Muscle of leg (tissue), 16 donors: ENCODE results near the gene CASZ1. TPM values are rescaled to one million over a fixed set of nuclear protein-coding genes. Genes with fewer than 3 reads are reported as not detected.

ENCODE experiments used
- DNase-seq: peaks from one replicate; pipeline ENCODE4 v3.0.0; 2013
- H3K27ac ChIP-seq: one replicate; pipeline ENCODE4 v1.5.1; 2013; ENCODE audit warnings: mild to moderate bottlenecking, low read length, control low read depth
- H3K27me3 ChIP-seq: one replicate; pipeline ENCODE4 v1.6.1; 2013; ENCODE audit warnings: low read length; ENCODE audit not compliant: control insufficient read depth, insufficient read depth
- H3K36me3 ChIP-seq: one replicate; pipeline ENCODE4 v1.6.1; 2013; ENCODE audit warnings: low read length; ENCODE audit not compliant: control insufficient read depth, insufficient read depth
- H3K4me1 ChIP-seq: one replicate; pipeline ENCODE4 v1.6.1; 2013; ENCODE audit warnings: low read length; ENCODE audit not compliant: control insufficient read depth, insufficient read depth
- H3K4me3 ChIP-seq: one replicate; pipeline ENCODE4 v1.5.1; 2013; ENCODE audit warnings: low read length, control low read depth
- H3K9me3 ChIP-seq: replicated peaks from 2 replicates; pipeline ENCODE4 v1.6.1; 2013; ENCODE audit warnings: low read depth, low read length; ENCODE audit not compliant: control insufficient read depth
- WGBS: methylation state at CpG from one replicate; pipeline ENCODE4 v1.1.5; 2013; ENCODE audit warnings: missing lambda C conversion rate; ENCODE audit not compliant: insufficient coverage; 5-methylcytosine and 5-hydroxymethylcytosine counted together
- long read RNA-seq, 11 donors: transcript quantifications; one replicate each; lab custom pipeline, GENCODE V29; 2026
- polyA plus RNA-seq, 8 donors: library from polyadenylated mRNA; unstranded; fragments of 120-200 nt; gene quantifications; one replicate each; pipeline versions ENCODE4 v1.2.1 to v1.2.3, GENCODE V29; 2013; ENCODE audit warnings: inconsistent platforms in 1 of 8, low replicate concordance in 1 of 8; ENCODE audit not compliant: insufficient read length in 8 of 8, insufficient read depth in 1 of 8
- total RNA-seq: library from RNA; stranded (reverse); fragments of 120-200 nt; gene quantifications from one replicate; pipeline ENCODE4 v1.2.4, GENCODE V29; 2013

CASZ1 gene, protein sequence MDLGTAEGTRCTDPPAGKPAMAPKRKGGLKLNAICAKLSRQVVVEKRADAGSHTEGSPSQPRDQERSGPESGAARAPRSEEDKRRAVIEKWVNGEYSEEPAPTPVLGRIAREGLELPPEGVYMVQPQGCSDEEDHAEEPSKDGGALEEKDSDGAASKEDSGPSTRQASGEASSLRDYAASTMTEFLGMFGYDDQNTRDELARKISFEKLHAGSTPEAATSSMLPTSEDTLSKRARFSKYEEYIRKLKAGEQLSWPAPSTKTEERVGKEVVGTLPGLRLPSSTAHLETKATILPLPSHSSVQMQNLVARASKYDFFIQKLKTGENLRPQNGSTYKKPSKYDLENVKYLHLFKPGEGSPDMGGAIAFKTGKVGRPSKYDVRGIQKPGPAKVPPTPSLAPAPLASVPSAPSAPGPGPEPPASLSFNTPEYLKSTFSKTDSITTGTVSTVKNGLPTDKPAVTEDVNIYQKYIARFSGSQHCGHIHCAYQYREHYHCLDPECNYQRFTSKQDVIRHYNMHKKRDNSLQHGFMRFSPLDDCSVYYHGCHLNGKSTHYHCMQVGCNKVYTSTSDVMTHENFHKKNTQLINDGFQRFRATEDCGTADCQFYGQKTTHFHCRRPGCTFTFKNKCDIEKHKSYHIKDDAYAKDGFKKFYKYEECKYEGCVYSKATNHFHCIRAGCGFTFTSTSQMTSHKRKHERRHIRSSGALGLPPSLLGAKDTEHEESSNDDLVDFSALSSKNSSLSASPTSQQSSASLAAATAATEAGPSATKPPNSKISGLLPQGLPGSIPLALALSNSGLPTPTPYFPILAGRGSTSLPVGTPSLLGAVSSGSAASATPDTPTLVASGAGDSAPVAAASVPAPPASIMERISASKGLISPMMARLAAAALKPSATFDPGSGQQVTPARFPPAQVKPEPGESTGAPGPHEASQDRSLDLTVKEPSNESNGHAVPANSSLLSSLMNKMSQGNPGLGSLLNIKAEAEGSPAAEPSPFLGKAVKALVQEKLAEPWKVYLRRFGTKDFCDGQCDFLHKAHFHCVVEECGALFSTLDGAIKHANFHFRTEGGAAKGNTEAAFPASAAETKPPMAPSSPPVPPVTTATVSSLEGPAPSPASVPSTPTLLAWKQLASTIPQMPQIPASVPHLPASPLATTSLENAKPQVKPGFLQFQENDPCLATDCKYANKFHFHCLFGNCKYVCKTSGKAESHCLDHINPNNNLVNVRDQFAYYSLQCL (N-terminal part only)
- 30.8 TPM for total RNA-seq
- polyA plus RNA-seq = 10 to 100 TPM; 36.8 to 68.4 (median 45.9) TPM
- long read RNA-seq, donor 1 = 0 reads
- long read RNA-seq, donor 2 = 0 reads
- long read RNA-seq, donor 3 = 0 reads
- long read RNA-seq, donor 4, partial matches to known transcripts = 7 of 8 reads
- long read RNA-seq, donor 4, other reads (novel, unspliced or antisense) = 0 of 8 reads
- long read RNA-seq, donor 5, partial matches to known transcripts = 0 of 1 reads
- long read RNA-seq, donor 5, other reads (novel, unspliced or antisense) = 0 of 1 reads
- long read RNA-seq, donor 6, partial matches to known transcripts = 0 of 1 reads
- long read RNA-seq, donor 6, other reads (novel, unspliced or antisense) = 0 of 1 reads
- long read RNA-seq, donor 7 = 0 reads
- long read RNA-seq, donor 8, partial matches to known transcripts = 0 of 1 reads
- long read RNA-seq, donor 8, other reads (novel, unspliced or antisense) = 0 of 1 reads
- long read RNA-seq, donor 9, partial matches to known transcripts = 0 of 1 reads
- long read RNA-seq, donor 9, other reads (novel, unspliced or antisense) = 0 of 1 reads
- long read RNA-seq, donor 10, partial matches to known transcripts = 6 of 7 reads
- long read RNA-seq, donor 10, other reads (novel, unspliced or antisense) = 0 of 7 reads
- long read RNA-seq, donor 11 = 0 reads

DNA sequence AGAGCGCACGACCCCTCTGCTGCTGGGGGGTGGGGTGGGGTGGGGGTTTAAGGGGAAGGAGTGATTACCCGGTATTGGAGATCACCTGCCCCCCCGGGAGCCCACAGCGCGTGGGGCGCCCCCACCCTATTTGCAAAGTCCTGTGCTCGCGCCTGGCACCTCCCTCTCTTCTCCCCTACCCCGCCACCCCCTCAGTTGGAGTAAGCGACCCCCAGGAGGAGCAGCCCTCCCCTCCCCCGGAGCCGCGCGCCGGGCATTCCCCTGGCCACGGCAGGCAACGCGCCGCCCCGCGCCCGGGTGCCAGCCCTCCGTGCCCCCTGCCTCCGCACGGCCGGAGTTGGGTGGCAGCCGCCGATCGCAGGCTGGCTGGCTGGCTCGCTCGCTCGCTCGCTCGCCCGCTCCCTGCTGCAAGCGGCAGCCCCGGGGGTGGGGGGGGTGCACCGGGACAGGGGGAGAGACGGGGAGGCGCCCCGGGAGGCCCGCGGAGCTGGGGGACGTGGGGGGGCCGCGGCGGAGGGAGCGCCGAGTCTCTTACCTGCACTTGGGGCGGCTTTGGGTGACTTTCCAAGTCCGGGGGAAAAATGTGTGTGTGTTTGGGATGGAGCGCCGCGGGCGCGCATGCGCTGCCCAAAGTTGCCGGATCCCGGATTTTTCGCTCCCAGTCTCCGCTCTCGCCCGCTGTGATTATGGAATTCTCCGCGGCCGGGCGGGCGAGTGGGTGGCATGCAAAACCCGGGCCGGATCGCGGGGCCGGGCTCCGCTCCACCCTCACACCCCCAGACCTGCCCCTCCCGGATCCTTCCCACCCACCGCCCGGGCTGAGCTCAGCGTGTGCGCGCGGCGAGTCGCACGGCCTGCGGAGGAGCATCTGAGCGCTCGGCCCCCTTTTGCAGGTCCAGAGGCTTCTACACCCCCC, at the start of gene CASZ1:
Gene CASZ1, minus strand, starts transcription at position 618 of the 916 bp plus-strand sequence. CDS start 102,757 bp downstream, outside the sequence.
- H3K27ac ChIP-seq = peak within 1 kb of the TSS; percentile 91
- H3K36me3 ChIP-seq = no peaks in the 10 kb centered on the region
- H3K27me3 ChIP-seq = peaks cover 58% of the 10 kb centered on the region
- peaks cover 25% of the 10 kb centered on the region for H3K4me1 ChIP-seq
- no peaks in the 10 kb centered on the region for H3K9me3 ChIP-seq
- H3K4me3 ChIP-seq = peak within 1 kb of the TSS; percentile 72
- WGBS = under 1% methylated on average over 62 of the region's 88 CpGs
- peak; percentile 94 for DNase-seq

DNA sequence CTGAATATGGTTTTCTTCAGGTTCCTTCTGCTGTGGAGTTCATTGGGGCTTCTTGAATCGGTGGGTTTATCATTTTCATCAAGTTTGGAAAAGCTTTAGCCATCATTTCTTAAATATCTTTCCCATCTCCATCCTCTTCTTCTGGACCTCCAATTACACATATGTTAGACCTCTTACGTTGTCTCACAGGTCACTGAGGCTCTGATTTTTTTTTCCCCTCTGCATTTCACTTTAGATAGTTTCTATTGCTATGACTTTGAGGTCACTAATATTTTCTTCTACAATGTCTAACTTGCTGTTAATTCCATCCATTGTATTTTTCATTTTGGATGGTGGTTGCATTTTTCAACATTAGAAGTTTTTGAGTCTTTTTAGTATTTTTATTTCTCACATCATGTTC, 47.3 kb upstream of the CASZ1 start:
- H3K4me3 ChIP-seq = no peak overlapping the region
- 100% methylated on average over 1 of the region's 2 CpGs for WGBS
- no peak overlapping the region for H3K27ac ChIP-seq
- peaks cover 14% of the 10 kb centered on the region for H3K9me3 ChIP-seq
- H3K4me1 ChIP-seq = peaks cover 21% of the 10 kb centered on the region
- DNase-seq = no peak
- H3K36me3 ChIP-seq = no peaks in the 10 kb centered on the region
- H3K27me3 ChIP-seq = peaks cover 3% of the 10 kb centered on the region

DNA sequence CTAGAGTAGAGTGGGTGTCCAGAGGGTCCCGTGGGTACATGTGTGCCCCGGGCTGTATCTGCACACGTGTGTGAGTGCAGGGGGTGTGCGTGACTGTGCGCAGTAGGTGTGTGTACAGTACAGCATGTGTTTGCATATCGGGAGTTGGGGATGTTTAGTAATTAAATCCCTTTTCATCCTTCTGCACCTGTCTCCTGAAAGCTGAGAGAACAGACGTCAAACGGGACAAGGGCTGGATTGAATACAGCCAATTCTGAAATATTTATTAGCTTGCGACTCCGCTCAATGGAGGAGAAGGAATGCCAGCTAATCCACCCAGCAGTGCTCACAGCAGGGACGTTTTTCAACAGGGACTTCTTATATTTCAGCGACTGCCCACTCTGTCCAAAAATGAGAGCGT, 44.7 kb upstream of the CASZ1 start:
- DNase-seq = peak; percentile 51
- peaks cover 43% of the 10 kb centered on the region for H3K4me1 ChIP-seq
- peak overlapping the region; percentile 62 for H3K27ac ChIP-seq
- H3K36me3 ChIP-seq = no peaks in the 10 kb centered on the region
- no peak overlapping the region for H3K4me3 ChIP-seq
- H3K27me3 ChIP-seq = peaks cover 11% of the 10 kb centered on the region
- H3K9me3 ChIP-seq = peaks cover 10% of the 10 kb centered on the region
- WGBS = 75% methylated on average over 1 of the region's 13 CpGs

DNA sequence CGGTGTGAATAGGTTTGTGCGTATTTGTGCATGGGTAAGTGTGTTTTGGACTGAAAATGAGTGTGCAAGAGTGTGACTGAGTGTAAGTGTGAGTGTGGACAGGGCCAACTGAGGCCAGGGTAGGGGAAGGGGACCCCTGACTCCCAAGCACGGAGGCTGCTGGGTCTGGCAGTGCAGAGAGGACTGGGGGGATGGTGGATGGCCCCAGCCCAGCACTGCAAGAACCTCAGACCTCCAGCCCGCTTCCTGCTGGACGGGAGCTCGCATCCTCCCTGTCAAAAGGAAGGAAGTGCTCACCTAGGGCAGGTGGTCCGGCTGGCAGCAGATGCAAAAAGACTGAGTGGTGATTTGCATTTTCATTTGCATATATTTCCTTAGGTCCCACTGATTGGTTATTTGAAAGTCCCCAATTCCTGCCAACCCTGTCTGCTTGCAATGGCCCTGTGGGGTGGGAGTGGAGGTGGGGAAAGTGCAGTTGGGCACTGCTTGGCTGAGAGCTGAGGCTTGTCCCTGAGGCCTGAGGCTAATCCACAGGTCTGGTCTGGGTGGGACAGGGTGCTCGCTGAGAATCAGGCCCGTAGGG, 42.8 kb upstream of the CASZ1 start:
- H3K36me3 ChIP-seq = no peaks in the 10 kb centered on the region
- H3K27ac ChIP-seq = no peak overlapping the region
- no peak for DNase-seq
- no peak overlapping the region for H3K4me3 ChIP-seq
- peaks cover 9% of the 10 kb centered on the region for H3K9me3 ChIP-seq
- 47% methylated on average over 8 of the region's 9 CpGs for whole genome bisulfite sequencing
- H3K4me1 ChIP-seq = peaks cover 56% of the 10 kb centered on the region
- H3K27me3 ChIP-seq = peaks cover 28% of the 10 kb centered on the region

- no peak overlapping the region for H3K27ac ChIP-seq
- H3K4me1 ChIP-seq = peaks cover 56% of the 10 kb centered on the region
- no peak for DNase-seq
- no peak overlapping the region for H3K4me3 ChIP-seq
- WGBS = 46% methylated on average over 8 of the region's 11 CpGs
- H3K27me3 ChIP-seq = peaks cover 28% of the 10 kb centered on the region
- H3K9me3 ChIP-seq = peaks cover 4% of the 10 kb centered on the region
- H3K36me3 ChIP-seq = no peaks in the 10 kb centered on the region
Observed at GRCh38 chr1:10838541-10838940, 42.1 kb upstream of the CASZ1 start.

- Histone ChIP-seq H3K9me3 (no peaks in the 10 kb centered on the region), H3K27me3 (peaks cover 31% of the 10 kb centered on the region), H3K27ac (peak overlapping the region; percentile 47), H3K4me3 (no peak overlapping the region), H3K36me3 (no peaks in the 10 kb centered on the region), H3K4me1 (peaks cover 48% of the 10 kb centered on the region)
- WGBS = 68% methylated on average over 10 of the region's 11 CpGs
- DNase-seq = no peak
Observed at GRCh38 chr1:10836726-10837125, 40.3 kb upstream of the CASZ1 start.

GRCh38 chr1:10835822-10836421, 39.5 kb upstream of the CASZ1 start:
- peak; percentile 76 for DNase-seq
- no peak overlapping the region for H3K4me3 ChIP-seq
- no peaks in the 10 kb centered on the region for H3K9me3 ChIP-seq
- peaks cover 40% of the 10 kb centered on the region for H3K4me1 ChIP-seq
- WGBS = 12% methylated on average over 22 of the region's 31 CpGs
- peaks cover 39% of the 10 kb centered on the region for H3K27me3 ChIP-seq
- H3K36me3 ChIP-seq = no peaks in the 10 kb centered on the region
- H3K27ac ChIP-seq = peak overlapping the region; percentile 40

DNA sequence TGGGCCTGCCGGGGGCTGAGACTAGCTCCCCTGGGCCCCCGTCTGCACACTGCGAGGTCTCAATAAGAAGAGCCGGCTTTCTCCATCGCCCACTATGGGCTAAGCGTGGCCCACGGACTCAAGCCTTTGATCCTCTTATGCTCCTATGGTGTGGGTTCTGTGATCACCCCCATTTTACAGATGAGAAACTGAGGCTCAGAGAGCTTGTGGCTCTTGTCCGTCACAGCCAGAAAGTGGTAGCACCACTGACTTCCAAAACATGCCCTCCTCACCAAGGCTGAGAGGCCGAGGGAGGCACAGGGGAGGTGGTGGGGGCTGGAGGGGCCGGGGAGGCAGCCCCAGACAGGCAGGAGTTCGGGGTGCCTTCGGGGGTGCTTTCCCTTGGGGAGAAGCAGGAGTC, 39.0 kb upstream of the CASZ1 start:
- DNase-seq = no peak
- Histone ChIP-seq H3K27me3 (peaks cover 43% of the 10 kb centered on the region), H3K27ac (no peak overlapping the region), H3K4me3 (no peak overlapping the region), H3K36me3 (no peaks in the 10 kb centered on the region), H3K4me1 (peaks cover 39% of the 10 kb centered on the region), H3K9me3 (no peaks in the 10 kb centered on the region)
- WGBS = 6% methylated on average over 9 of the region's 12 CpGs
